Measurements from ENCODE around the gene ANXA4. TPM values are rescaled to one million over a fixed set of nuclear protein-coding genes. Genes with fewer than 3 reads are reported as not detected.
A peak's percentile ranks its signal among the peaks of the same experiment; 100 is the strongest.
"Not testable (repeated sequence)": the region's sequence is repeated elsewhere in the genome, so short reads cannot be mapped to it uniquely, and the experiment has no call there.

ANXA4 gene
- total RNA-seq, 2 donors from 2014 or later, result 62.8 to 67.8 TPM

GRCh38 chr2:69704446-69704845 lies 37.5 kb upstream of the ANXA4 start:
- TF ChIP-seq CTCF (IDR thresholded peaks at IDR 0.05), result no peak
- no peak overlapping the region for H3K4me3 ChIP-seq
- H3K9me3 ChIP-seq, result no peaks in the 10 kb centered on the region
- H3K27ac ChIP-seq, result no peak overlapping the region
- ATAC-seq (ENCODE audit: insufficient number of reproducible peaks, low FRiP score, low read depth) (no peak), DNase-seq (ENCODE audit: low spot score) (no peak)
- no peaks in the 10 kb centered on the region for H3K4me1 ChIP-seq (ENCODE audit: control insufficient read depth in 1 of 2, low read depth in 2 of 2)
- H3K27me3 ChIP-seq (replicated peaks; ENCODE audit: insufficient read depth), result no peaks in the 10 kb centered on the region
- no peaks in the 10 kb centered on the region for H3K36me3 ChIP-seq

- Histone ChIP-seq H3K4me3 (no peak overlapping the region), H3K36me3 (no peaks in the 10 kb centered on the region), H3K9me3 (no peaks in the 10 kb centered on the region), H3K27ac (no peak overlapping the region), H3K27me3 (replicated peaks; ENCODE audit: insufficient read depth) (no peaks in the 10 kb centered on the region), H3K4me1 (ENCODE audit: control insufficient read depth in 1 of 2, low read depth in 2 of 2) (no peaks in the 10 kb centered on the region)
- no peak for ATAC-seq (ENCODE audit: insufficient number of reproducible peaks, low FRiP score, low read depth)
- DNase-seq (ENCODE audit: low spot score), result no peak
- no peak for TF ChIP-seq CTCF (IDR thresholded peaks at IDR 0.05)
Measured at GRCh38 chr2:69709290-69709689, 32.6 kb upstream of the ANXA4 start.

- Histone ChIP-seq H3K36me3 (no peaks in the 10 kb centered on the region), H3K4me3 (no peak overlapping the region), H3K27ac (no peak overlapping the region), H3K27me3 (replicated peaks; ENCODE audit: insufficient read depth) (no peaks in the 10 kb centered on the region), H3K9me3 (no peaks in the 10 kb centered on the region), H3K4me1 (ENCODE audit: control insufficient read depth in 1 of 2, low read depth in 2 of 2) (peaks cover 0 to 2% of the 10 kb centered on the region in 2 donors)
- no peak for ATAC-seq (ENCODE audit: insufficient number of reproducible peaks, low FRiP score, low read depth)
- no peak for DNase-seq (ENCODE audit: low spot score)
- no peak for TF ChIP-seq CTCF (IDR thresholded peaks at IDR 0.05)
Measured at GRCh38 chr2:69711971-69712370, 30.0 kb upstream of the ANXA4 start.

- no peaks in the 10 kb centered on the region for H3K36me3 ChIP-seq
- H3K4me1 ChIP-seq (ENCODE audit: control insufficient read depth in 1 of 2, low read depth in 2 of 2), result peaks cover 7 to 18% of the 10 kb centered on the region in 2 donors
- no peak for DNase-seq (ENCODE audit: low spot score)
- no peak overlapping the region for H3K27ac ChIP-seq
- TF ChIP-seq CTCF (IDR thresholded peaks at IDR 0.05), result no peak
- ATAC-seq (ENCODE audit: insufficient number of reproducible peaks, low FRiP score, low read depth), result no peak
- H3K4me3 ChIP-seq, result no peak overlapping the region
- H3K9me3 ChIP-seq, result no peaks in the 10 kb centered on the region
- no peaks in the 10 kb centered on the region for H3K27me3 ChIP-seq (replicated peaks; ENCODE audit: insufficient read depth)
Measured at GRCh38 chr2:69714024-69714423, 27.9 kb upstream of the ANXA4 start.

- not testable (repeated sequence) for H3K4me3 ChIP-seq
- DNase-seq (ENCODE audit: low spot score), result peak; percentile 76
Measured at GRCh38 chr2:69714539-69715220, 27.3 kb upstream of the ANXA4 start.

More at GRCh38 chr2:69714539-69715220, 27.3 kb upstream of the ANXA4 start:
- not testable (repeated sequence) for H3K9me3 ChIP-seq; H3K27ac ChIP-seq; H3K36me3 ChIP-seq; H3K27me3 ChIP-seq (replicated peaks; ENCODE audit: insufficient read depth); ATAC-seq (ENCODE audit: insufficient number of reproducible peaks, low FRiP score, low read depth)
- TF ChIP-seq CTCF (IDR thresholded peaks at IDR 0.05), result peak; percentile 78
- peaks cover 7 to 18% of the 10 kb centered on the region in 2 donors for H3K4me1 ChIP-seq (ENCODE audit: control insufficient read depth in 1 of 2, low read depth in 2 of 2)

All from thoracic aorta (tissue), 2 donors.